HG03060 (cell line): ENCODE results near the gene LMAN2L.

Source experiments
- ATAC-seq: cut with Tn5 transposase; IDR thresholded peaks from one replicate; pipeline ENCODE4 v1.9.1; 2021; ENCODE audit warnings: low read depth, moderate number of reproducible peaks; ENCODE audit not compliant: unreplicated experiment

The LMAN2L gene

DNA sequence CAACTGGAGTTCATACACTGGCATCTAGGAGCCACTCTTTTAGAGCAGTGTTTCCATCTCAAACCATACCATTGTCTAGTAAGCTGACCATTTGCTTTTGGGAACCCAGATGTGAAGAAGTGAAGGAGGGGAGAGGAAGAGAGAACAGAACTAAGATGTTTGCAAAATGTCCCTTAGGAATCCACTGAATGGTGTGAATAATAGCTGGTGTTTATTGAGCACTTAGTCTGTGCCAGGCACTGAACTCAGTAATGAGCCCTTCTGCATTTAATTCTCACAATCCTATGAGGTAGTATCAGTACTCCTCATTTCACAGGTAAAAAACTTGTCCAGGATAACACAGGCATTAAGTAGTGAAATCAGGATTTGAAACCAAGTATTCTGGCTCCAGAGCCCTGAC lies 23.5 kb downstream of the LMAN2L start:
- no peak for ATAC-seq

DNA sequence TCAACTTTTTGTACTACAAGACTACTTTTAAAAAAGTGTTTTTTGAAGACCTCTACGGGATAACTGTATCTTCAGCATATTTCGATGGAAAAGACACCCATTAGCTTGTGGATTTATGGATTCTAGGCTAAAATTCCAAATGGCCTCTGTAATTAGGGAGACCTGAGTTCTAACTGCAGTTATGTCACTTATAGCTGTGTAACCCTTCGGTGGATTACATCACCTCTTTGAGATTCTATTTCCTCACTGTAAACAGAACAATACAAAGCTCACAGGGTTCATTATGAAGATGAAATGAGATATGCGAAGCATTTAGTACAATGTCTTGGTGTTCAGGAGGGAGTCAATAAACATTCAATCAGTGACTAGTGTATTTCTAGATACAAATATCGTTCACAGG lies 24.2 kb downstream of the LMAN2L start:
- ATAC-seq, result no peak

DNA sequence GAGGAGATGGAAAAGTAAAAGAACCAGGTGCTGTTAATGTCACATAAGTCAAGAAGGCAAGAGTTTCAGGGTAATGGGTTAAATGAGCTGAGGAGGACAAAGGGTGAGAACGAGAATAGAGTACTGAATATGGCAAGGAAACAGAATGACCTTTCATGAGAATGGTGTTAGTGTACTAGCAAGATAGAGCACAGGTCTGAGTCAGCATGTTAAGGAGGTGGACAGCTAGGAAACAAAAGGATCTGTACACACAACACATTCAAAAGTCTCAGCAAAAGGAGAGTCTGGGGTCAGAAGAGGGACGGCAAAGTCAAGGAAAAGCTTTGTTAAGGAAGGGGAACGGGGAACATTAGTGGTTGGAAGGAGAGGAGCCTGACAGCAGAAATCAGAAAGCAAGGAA lies 28.9 kb downstream of the LMAN2L start:
- no peak for ATAC-seq

DNA sequence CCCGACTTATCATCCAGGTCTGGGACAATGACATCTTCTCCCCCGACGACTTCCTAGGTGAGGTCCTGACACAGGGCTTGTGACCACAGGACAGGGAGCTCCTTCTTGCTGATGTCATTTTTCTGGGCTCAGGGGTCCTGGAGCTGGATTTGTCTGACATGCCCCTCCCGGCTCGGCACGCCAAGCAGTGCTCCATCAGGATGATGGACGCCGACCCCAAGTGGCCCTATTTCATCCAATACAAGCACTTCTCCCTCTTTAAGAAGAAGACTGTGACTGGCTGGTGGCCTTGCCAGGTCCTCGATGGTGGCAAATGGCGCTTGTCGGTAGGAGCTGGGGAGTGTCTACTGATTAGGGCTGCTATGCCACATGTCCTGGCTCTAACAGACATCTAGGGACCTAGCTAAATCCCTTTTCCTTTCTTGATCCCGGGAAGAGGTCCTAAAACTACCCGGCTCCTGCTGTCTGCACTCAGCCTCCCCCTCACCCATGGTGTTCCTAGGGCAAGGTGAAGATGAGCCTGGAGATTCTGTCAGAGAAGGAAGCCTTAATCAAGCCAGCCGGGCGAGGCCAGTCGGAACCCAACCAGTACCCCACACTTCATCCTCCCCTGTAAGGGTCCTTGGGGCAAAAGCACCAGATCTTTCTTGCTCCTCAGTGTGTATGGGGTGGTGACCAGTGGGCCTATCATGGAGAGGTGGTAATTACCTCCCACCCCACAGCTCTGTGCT lies 36.7 kb downstream of the LMAN2L start:
- no peak for ATAC-seq

DNA sequence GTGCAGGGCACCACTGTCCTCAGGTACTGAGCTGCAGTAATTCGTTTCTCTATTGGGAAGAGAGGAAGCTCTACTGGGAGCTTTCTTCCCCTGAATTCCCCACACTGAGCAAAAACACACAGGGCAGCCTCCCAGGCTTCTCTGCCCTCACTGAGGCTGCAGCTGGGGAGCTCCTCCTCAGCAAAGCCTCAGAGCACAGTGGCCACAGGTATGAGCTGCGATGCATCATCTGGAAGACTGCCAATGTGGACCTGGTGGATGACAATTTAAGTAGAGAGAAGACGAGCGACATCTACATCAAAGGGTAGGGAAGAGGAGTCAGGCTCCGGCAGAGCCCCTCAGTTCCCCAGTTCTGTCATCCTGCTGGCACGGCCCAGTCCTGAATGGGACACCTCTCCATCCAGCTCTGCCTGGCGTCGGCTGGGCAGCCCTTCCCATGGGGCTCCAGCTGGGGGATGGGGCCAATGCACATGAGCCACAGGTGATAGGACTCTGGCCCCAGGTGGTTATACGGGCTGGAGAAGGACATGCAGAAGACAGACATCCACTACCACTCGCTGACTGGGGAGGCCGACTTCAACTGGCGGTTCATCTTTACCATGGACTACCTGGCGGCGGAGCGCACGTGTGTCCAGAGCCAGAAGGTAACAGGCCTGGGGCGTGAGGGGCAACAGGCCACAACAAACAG lies 37.6 kb downstream of the LMAN2L start:
- ATAC-seq, result no peak

DNA sequence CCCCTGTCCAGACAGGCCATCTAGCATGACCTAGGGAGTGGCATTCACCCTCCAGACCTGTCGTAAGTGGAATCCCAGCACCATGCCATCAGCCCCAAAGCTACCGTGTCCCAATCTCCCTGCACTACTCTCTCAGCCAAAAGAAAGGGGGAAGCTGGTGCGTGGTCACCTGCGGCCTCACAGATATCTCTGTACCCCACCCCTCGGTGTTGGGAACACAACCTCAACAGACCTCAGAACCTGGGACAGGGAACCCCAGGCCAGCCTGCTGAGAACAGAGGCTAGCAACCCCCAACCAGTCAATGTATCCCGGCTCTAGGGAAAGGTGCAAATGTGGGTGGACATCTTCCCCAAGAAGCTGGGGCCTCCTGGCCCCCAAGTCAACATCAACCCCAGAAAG lies 38.2 kb downstream of the LMAN2L start:
- no peak for ATAC-seq

DNA sequence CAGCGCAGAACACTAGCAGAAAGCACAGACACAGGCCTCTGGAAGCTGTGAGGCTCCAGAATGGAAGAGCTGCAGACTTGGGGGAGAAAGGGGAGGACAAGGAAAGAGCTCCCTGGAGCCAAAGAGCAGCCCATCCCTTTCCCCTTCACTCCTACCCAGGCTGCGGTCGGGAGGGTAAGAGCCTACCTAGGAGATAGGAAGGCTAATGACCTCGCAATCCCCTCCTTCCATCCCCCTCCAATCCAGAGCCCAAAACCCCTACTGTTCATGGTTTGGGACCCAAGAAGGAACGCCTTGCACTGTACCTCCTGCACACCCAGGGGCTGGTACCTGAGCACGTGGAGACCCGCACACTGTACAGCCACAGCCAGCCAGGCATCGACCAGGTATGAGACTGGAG lies 39.8 kb downstream of the LMAN2L start:
- no peak for ATAC-seq

DNA sequence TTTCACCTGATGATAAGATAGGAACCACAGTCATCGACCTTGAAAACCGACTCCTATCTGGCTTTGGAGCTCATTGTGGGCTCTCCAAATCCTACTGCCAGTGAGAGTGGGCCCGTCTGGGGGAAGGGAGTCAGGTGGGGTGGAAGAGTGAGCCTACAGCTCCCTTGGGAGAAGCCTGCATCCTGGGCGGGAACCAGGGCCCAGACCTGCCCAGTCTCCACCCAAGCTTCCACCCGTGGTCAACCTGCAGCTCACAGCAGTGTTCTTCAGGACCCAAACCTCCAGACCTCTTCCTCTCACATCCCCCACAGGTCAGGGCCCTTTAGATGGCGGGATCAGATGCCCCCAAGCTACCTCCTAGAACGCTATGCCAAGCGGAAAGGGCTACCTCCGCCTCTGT lies 40.2 kb downstream of the LMAN2L start:
- ATAC-seq, result no peak

DNA sequence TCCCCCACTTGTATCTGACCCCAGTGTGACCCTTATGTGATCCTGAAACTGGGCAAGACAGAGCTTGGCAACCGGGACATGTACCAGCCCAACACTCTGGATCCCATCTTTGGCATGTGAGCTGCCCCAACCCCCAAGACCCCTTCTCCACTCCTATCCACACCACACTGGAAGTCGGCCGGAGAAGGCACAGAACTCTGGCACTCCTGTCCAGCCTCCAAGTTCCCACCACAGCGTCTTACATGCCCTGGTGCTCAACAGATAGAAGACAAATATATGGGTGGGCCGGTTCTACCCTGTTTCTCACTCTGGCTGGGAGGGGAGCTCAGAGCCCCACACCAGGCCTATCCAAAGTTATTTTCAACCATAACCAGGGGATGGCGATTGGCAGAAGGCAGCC lies 40.8 kb downstream of the LMAN2L start:
- ATAC-seq, result no peak

DNA sequence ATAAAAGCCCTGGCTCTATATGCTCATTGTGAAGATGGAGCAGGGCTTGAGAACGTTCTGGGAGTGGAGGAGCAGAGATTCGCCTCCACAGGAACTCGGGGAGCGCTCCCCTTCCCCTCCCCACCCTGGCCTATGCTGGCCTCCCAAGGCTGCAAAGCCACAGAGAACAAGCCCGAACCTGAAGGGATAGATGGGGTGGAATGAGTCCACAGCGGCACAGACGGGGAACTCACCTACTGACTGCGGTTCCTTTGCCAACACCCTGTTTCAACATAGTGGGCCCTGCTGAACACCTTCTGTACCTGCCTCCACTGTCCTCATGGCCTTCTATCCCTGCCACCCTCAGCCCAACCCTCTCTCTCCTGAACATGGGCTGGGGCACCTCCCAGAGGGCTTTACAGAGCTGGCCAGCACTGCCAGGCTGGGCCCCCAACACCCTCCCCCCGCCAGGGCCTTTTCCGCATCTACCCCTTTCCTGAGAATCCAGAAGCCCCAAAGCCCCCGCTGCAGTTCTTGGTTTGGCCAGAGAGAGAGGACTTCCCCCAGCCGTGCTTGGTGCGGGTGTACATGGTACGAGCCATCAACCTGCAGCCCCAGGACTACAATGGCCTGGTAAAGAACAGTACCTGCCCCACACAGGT lies 41.5 kb downstream of the LMAN2L start:
- ATAC-seq, result no peak

DNA sequence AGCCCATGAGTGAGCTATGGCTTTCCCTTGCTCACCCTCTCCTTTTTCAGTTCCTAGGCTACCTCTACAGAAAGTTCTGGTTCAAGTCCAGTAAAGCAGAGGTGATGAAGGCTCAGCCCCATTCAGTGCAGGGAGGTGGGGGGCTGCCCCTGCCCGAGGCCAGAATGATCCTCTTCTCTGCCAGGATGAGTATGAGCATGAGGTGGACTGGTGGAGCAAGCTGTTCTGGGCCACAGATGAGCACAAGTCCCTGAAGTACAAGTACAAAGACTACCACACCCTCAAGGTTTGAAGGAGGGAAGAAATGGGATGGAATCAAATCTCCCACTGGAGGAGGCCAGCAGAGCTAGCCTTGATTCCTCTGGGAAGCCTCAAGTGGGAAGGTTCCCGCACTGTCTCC lies 42.4 kb downstream of the LMAN2L start:
- ATAC-seq, result no peak

DNA sequence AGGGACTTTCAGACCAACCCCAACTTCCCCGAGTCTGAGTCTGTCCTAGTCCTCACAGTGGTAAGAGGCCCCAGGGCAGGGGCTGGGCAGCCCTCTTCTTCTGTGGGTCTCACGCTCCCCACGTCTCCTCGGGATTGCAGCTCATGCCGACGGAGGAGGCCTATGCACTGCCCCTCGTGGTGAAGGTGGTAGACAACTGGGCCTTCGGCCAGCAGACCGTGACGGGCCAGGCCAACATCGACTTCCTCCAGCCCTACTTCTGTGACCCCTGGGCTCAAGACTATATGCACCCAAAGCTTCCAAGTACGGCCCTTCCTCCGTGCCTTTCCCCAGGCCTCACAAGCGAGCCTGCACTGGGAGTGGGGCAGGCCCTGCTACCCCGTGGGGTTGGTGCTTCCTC lies 44.3 kb downstream of the LMAN2L start:
- ATAC-seq, result no peak

DNA sequence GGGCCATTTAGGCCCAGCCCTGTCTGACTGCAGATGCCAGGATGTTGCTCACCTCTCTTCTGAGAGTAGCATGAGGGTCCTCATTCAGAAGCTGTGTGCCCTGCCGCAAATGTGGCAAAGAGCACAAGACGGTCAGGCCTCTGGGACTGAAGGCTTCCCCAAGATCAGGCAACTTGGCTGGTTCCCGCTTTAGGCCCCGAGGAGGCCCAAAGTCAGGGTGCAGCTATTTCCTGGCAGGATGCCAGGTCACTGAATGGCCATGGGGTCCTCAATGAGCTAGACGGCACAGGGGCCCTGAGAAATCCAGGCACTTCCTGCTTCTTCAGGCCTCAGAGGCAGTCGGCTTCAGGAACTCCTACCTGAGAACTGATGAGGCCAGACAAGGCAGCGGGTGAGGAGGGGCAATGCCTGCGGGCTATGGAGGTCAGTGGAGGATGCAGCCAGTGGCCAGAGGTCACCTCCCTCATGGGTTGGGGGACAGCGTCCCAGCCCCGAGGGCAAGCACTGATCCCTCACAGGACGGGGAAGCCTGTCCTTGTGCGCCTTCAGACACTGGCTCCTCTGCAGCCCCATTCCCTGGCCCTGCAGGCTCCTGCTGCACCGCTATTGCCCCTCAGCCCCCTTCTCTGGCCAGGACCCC lies 44.9 kb downstream of the LMAN2L start:
- ATAC-seq, result no peak

DNA sequence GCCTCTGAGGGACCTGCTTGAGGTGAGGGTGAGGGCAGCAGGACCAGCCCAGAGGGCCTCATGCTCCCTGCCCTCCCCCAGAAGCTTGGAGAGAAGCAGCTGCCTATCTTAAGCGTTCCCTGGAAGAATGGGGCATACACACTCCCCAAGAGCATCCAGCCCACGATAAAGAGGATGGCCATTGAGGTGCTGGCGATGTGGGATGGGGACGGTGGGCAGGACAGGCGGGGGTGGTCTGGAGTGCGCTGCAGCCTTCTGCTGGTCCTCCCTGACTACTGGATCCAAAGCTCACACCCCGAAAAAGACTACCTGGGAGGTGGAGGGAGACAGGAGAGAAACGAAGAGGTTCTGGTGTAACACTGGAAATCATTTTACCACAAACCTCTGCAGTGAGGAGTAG lies 45.6 kb downstream of the LMAN2L start:
- no peak for ATAC-seq

DNA sequence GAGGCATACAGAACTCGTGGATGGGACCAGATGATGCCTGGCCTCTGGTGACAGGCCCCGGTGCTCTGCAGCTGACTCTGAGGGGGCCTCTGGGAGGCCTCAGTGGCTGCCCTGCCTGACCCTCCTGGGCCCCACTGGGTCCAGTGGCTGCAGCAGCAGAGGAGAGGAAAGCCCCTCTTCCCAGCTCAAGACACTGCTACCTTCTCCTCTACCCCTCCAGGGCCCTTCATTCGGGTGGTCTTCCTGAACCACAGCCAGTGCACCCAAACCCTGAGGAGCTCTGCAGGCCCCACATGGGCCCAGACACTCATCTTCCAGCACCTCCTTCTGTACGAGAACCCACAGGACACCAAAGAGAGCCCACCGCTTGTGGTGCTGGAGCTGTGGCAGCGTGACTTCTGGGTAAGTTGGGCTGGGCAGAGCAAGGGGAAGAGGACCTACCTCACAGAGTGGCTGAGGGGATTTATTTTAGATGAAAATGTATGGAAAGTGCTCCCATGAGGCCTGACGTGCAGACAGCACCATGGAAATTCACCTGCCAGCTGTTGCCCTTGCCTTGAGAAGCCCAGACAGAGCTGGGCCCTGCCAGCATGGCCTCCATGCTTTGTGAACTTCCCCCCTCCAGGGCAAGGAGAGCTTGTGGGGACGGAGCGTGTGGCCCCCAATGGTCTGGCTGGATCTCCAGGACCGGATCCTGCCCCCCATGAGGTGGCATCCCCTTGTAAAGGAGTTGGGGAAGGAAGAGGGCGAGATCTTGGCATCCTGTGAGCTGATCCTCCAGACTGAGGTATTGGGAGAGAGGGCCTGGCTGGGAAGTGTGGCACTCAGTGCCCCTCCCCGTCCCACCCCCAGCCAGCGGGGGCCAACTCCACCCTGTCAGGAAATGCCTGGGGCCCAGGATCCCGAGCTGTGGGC lies 46.3 kb downstream of the LMAN2L start:
- ATAC-seq, result no peak

DNA sequence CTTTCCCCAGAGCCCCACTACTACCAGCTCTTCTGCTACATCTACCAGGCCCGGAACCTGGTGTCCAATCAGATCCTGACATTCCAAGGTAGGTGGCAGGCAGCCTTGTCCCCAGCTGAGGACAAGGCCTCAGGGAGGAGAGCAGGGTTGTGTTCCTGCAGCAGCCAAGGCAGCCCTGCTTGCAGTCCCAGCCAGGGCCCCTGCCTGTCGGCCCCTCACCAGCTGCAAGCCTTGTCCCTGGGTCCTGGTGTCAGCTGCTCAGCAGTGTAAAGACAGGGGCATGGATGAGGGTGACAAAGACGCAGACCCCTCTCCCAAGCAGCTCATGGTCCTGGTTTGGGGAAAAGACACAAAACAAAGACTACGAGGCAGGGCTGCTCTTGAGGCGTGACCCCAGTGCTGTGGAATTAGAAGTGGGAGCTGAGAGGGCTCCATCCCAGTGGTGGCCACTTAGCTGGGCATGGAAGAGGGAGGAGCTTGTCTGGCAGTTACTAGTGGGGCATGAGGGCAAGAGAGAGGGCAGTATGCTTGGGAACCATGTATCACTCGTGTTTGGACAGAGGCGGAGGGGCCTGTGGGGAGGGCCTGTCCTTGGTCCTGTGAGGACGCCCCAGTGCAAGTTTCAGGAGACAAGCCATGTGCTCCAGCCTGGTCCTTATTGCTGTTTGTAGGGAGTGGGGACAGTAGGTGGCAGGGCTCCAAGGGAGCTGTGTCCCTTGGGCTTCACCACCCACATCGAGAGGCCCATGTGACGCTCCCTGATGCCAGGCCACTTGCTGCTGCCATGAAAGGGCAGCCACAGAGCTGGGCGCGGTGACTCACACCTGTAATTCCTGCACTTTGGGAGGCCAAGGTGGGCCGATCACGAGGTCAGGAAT lies 47.5 kb downstream of the LMAN2L start:
- no peak for ATAC-seq

DNA sequence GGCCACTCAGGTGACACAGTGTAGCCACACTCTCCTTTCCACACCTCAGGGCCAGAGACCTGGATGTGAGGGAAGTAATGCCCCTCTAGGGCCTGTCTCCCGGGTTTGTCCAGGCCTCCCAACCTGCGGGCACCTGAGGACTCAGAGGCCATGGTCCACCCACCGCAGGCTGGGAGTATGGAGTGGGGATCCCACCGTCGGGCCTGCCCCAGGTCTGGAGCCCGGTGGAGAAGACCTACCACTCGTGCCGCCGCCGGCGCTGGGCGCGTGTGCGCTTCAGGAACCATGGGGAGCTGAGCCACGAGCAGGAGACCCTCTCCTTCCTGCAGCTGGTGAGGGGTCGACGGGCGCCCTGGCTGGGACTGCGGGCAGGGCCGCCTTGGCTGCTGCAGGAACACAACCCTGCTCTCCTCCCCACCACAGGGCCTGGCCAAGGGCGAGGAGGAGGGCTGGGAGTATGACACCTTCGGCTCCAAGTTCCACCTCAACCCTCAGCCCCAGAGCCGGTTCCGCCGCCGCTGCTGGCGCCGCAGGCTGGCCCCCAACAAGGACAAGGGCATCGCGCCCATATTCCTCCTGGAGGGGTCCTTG lies 48.7 kb downstream of the LMAN2L start:
- ATAC-seq, result no peak

DNA sequence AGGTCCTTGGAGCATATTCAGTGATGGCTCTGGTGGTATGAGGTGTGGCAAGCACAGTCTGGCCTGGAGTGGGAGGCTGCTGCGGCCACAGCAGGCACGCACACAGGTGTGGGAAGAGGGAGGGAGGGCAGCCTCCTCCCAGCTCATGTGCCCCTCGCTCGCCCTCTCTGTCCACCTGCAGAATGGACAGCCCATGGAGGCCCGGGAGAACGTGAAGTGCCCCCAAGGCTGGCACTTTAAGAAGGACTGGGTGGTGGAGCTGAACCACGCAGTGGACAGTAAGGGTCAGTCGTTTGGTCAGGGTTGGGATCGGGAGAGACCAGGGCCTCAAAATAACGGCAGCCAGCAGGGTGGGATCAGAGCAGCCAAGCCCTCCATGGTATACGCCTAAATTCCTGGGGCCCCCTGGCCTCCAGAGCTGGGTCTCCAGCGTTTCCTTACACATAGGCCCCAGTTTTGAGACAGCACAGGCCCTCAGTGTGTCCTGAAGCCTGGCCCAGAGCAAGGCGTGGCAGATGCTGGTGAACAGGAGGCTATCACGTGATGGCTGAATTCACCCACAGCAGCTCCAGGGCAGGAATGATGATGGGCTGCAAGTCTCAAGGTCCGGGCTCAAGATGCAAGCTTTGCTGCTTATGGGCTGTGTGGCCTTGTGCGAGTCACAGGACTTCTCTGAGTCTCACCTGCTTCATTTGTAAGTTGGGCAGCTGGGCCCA lies 49.4 kb downstream of the LMAN2L start:
- no peak for ATAC-seq
